Caco-2 (cell line): ENCODE data around the gene CDKN2D. TPM values are rescaled to one million over a fixed set of nuclear protein-coding genes. Genes with fewer than 3 reads are reported as not detected.

Source experiments
- Bru-seq: library from RNA; stranded (reverse); fragments of 400-500 nt; gene quantifications from one replicate; lab custom pipeline; 2021; lab: Mats Ljungman, UMichigan
- BruChase-seq, 2 experiments: library from RNA; stranded (reverse); fragments of 400-500 nt; gene quantifications; one replicate each; lab custom pipeline; 2021; lab: Mats Ljungman, UMichigan
- BruUV-seq: library from RNA; stranded (reverse); fragments of 400-500 nt; replicated peaks from 2 replicates; lab custom pipeline; 2021; lab: Mats Ljungman, UMichigan
- CTCF ChIA-PET: fragments of 300-600 bp; sonication (Branson Sonifier 250); formaldehyde crosslinking; loops from one replicate; lab custom pipeline; 2022; ENCODE audit warnings: antibody characterized with exemption; lab: Charles Lee
- POLR2A ChIA-PET: fragments of 300-600 bp; sonication (Branson Sonifier 250); formaldehyde crosslinking; loops from one replicate; lab custom pipeline; 2022; ENCODE audit warnings: antibody characterized with exemption; lab: Charles Lee
- DNase-seq, 2 experiments: peaks; one replicate each; pipeline versions ENCODE4 v3.0.0 to v3.0.0-alpha.2; 2020 to 2022
- H3K27me3 ChIP-seq: replicated peaks from 2 replicates; pipeline ENCODE4 v1.6.0; 2011; ENCODE audit warnings: low read length; ENCODE audit not compliant: control insufficient read depth, insufficient read depth
- H3K36me3 ChIP-seq: 2 replicates; pipeline ENCODE4 v1.5.1; 2011; ENCODE audit warnings: low read length; ENCODE audit not compliant: control insufficient read depth, insufficient read depth
- H3K4me1 ChIP-seq: fragments of 250-450 bp; sonication (Bioruptor Pico); 2 replicates; pipeline ENCODE4 v1.5.1; 2020; ENCODE audit warnings: mild to moderate bottlenecking
- H3K4me3 ChIP-seq: 2 replicates; pipeline ENCODE4 v1.5.1; 2011; ENCODE audit warnings: low read depth, mild to moderate bottlenecking, control low read depth, low read length
- H3K9me3 ChIP-seq: fragments of 250-450 bp; sonication (Bioruptor Pico); 2 replicates; pipeline ENCODE4 v1.5.1; 2020; ENCODE audit warnings: mild to moderate bottlenecking, moderate library complexity
- H3K27ac Mint-ChIP-seq: one replicate; pipeline ENCODE4 v1.8.0; 2022; ENCODE audit warnings: mixed read lengths; ENCODE audit not compliant: unreplicated experiment
- H3K27me3 Mint-ChIP-seq: one replicate; pipeline ENCODE4 v1.8.0; 2022; ENCODE audit warnings: mixed read lengths; ENCODE audit not compliant: insufficient read depth, unreplicated experiment
- H3K36me3 Mint-ChIP-seq: one replicate; pipeline ENCODE4 v1.8.0; 2022; ENCODE audit warnings: mild to moderate bottlenecking, mixed read lengths; ENCODE audit not compliant: insufficient read depth, unreplicated experiment
- H3K4me1 Mint-ChIP-seq: one replicate; pipeline ENCODE4 v1.8.0; 2022; ENCODE audit warnings: low read depth, mixed read lengths; ENCODE audit not compliant: unreplicated experiment
- H3K4me3 Mint-ChIP-seq: one replicate; pipeline ENCODE4 v1.8.0; 2022; ENCODE audit warnings: mild to moderate bottlenecking, moderate library complexity, mixed read lengths; ENCODE audit not compliant: unreplicated experiment
- H3K9me3 Mint-ChIP-seq: one replicate; pipeline ENCODE4 v1.8.0; 2022; ENCODE audit warnings: mixed read lengths; ENCODE audit not compliant: unreplicated experiment
- CTCF ChIP-seq, 2 experiments: fragments of 200-600 bp in 1 of 2; IDR thresholded peaks; 1 replicate in 1 of 2; 2 replicates in 1 of 2; pipeline versions ENCODE4 v1.5.1 to v1.8.0; 2011 to 2022; ENCODE audit warnings: antibody characterized with exemption in 1 of 2, control low read depth in 1 of 2, inconsistent platforms in 1 of 2, low read depth in 1 of 2, low read length in 1 of 2, mild to moderate bottlenecking in 1 of 2, moderate library complexity in 1 of 2; ENCODE audit not compliant: insufficient read depth in 1 of 2, severe bottlenecking in 1 of 2, unreplicated experiment in 1 of 2
- intact Hi-C: fragments of 100-400 bp; cut with micrococcal nuclease; formaldehyde crosslinking; loops from one replicate; pipeline ENCODE4 v1.10.0; 2022; ENCODE audit not compliant: unreplicated experiment
- long read RNA-seq: library from polyadenylated mRNA; stranded (forward); transcript quantifications from one replicate; pipeline ENCODE4 v2.0.0, GENCODE V29; 2022
- total RNA-seq: library from RNA; stranded (reverse); gene quantifications from 2 replicates; pipeline ENCODE4 v1.2.3, GENCODE V29; 2022

Gene CDKN2D
- total RNA-seq (5.0 and 5.8 TPM in 2 replicates), Bru-seq, nascent RNA (percentile 46 among the genes with signal in this experiment), BruChase-seq, experiment 1, labeled RNA remaining after a 2-hour chase (percentile 64 among the genes with signal in this experiment), BruChase-seq, experiment 2, labeled RNA remaining after a 6-hour chase (percentile 60 among the genes with signal in this experiment)
- long read RNA-seq, transcript CDKN2D-202 (2 exons, 1,422 nt) = major isoform, 5 of 12 reads
- long read RNA-seq, partial matches to known transcripts = 0 of 12 reads
- long read RNA-seq, other reads (novel, unspliced or antisense) = 5 of 12 reads

- intact Hi-C loops = loop anchor here (2.0 to 5.0 kb wide), 4 partner anchors 67 to 166 kb away; partner anchors contain the start of genes CDC37, ILF3 and KEAP1
- Mint-ChIP-seq H3K4me1 (peaks cover 20% of the 10 kb centered on the region), H3K36me3 (peaks cover 67% of the 10 kb centered on the region), H3K9me3 (no peaks in the 10 kb centered on the region), H3K27me3 (no peaks in the 10 kb centered on the region), H3K4me3 (peak within 1 kb of the TSS; percentile 96), H3K27ac (peak within 1 kb of the TSS; percentile 91)
- Histone ChIP-seq H3K27me3 (no peaks in the 10 kb centered on the region), H3K4me3 (peak within 1 kb of the TSS; percentile 57), H3K9me3 (no peaks in the 10 kb centered on the region), H3K36me3 (no peaks in the 10 kb centered on the region), H3K4me1 (peaks cover 9% of the 10 kb centered on the region; the same call in 1 of the 2 replicates)
- no peak for TF ChIP-seq CTCF (IDR thresholded peaks at IDR 0.05; ENCODE audit: insufficient read depth in 1 of 2, low read depth in 1 of 2, low read length in 1 of 2, severe bottlenecking in 1 of 2, unreplicated experiment in 1 of 2)
- ChIA-PET CTCF (interaction anchor here (0.6 to 0.8 kb wide), 2 partner anchors 21 to 75 kb away, joined by 3 to 7 read pairs; no protein-coding TSS in a partner anchor), POLR2A (no interaction called here)
- no TSS peak for BruUV-seq
- peak; percentile 99 for DNase-seq
These were observed at the start of gene CDKN2D for GRCh38 chr19:10568826-10569651. Gene CDKN2D (minus strand): TSS chr19:10568979. CDS start chr19:10568653, 326 bp downstream.

GRCh38 chr19:10617409-10618121 is 48.8 kb upstream of the CDKN2D start:
- Histone ChIP-seq H3K4me1 (peaks cover 17% of the 10 kb centered on the region), H3K27me3 (no peaks in the 10 kb centered on the region), H3K36me3 (no peaks in the 10 kb centered on the region), H3K9me3 (no peaks in the 10 kb centered on the region), H3K4me3 (no peak overlapping the region)
- Mint-ChIP-seq H3K27me3 (no peaks in the 10 kb centered on the region), H3K36me3 (peaks cover 14% of the 10 kb centered on the region), H3K9me3 (no peaks in the 10 kb centered on the region), H3K4me3 (peak overlapping the region; percentile 57), H3K27ac (peak overlapping the region; percentile 73), H3K4me1 (peaks cover 8% of the 10 kb centered on the region)
- no TSS peak for BruUV-seq
- intact Hi-C loops = no loop called here
- ChIA-PET CTCF (no interaction called here), POLR2A (no interaction called here)
- no peak for TF ChIP-seq CTCF (IDR thresholded peaks at IDR 0.05; ENCODE audit: insufficient read depth in 1 of 2, low read depth in 1 of 2, low read length in 1 of 2, severe bottlenecking in 1 of 2, unreplicated experiment in 1 of 2)
- DNase-seq = peak in 1 of 2 experiments; percentile 30
